Kidney (tissue), 2 donors: ENCODE measurements around the gene LDLRAD1. TPM values are rescaled to one million over a fixed set of nuclear protein-coding genes. Genes with fewer than 3 reads are reported as not detected.

ENCODE experiments used
- microRNA-seq: library from miRNA; unstranded; fragments of <30 nt; microRNA quantifications from one replicate; pipeline ENCODE4 v1.2.0, GENCODE V29; 2020
- polyA plus RNA-seq: library from polyadenylated mRNA; stranded (reverse); fragments of 350-450 nt; fragmentation: Illumina TruSeq; extraction: RNeasy Lipid Tissue Mini Kit (QIAGEN cat#74804); gene quantifications from one replicate; pipeline ENCODE4 v1.2.3, GENCODE V29; 2014; ENCODE audit warnings: low read depth, low replicate concordance; ENCODE audit not compliant: insufficient read depth
- total RNA-seq: library from RNA; stranded (reverse); fragmentation: NEBNext Ultra II Directional; extraction: Animal tissue kit (Norgen Biotek cat#: 25700); gene quantifications from one replicate; pipeline ENCODE4 v1.2.1, GENCODE V29; 2021
- donor health status: DM: yes; HTN: yes; CAD: no.

The LDLRAD1 gene
- total and polyA plus RNA-seq, 2 donors from 2014 or later, result not detected

Small RNA genes within 50 kb of the gene (microRNA-seq; reads per million reads assigned to microRNA genes)
- gene MIR4781, result 1.7 reads per million

Other genes starting within 250 kb of the LDLRAD1 start
- gene NDC1, start 179.9 kb downstream of the LDLRAD1 start, total RNA-seq, result 8.5 TPM
- 5.6 TPM for gene NDC1, start 179.9 kb downstream of the LDLRAD1 start, polyA plus RNA-seq
- gene YIPF1, start 128.4 kb downstream of the LDLRAD1 start, total RNA-seq, result 33.3 TPM
- gene YIPF1, start 128.4 kb downstream of the LDLRAD1 start, polyA plus RNA-seq, result 49.4 TPM
- gene DIO1, start 124.0 kb downstream of the LDLRAD1 start, total RNA-seq, result 2.9 TPM
- gene DIO1, start 124.0 kb downstream of the LDLRAD1 start, polyA plus RNA-seq, result 40.6 TPM
- gene IFT25, start 72.5 kb downstream of the LDLRAD1 start, total RNA-seq, result 29.9 TPM
- 36.7 TPM for gene IFT25, start 72.5 kb downstream of the LDLRAD1 start, polyA plus RNA-seq
- 23.8 TPM for gene LRRC42, start 71.8 kb downstream of the LDLRAD1 start, total RNA-seq
- 25.6 TPM for gene LRRC42, start 71.8 kb downstream of the LDLRAD1 start, polyA plus RNA-seq
- gene TMEM59, start 35.0 kb upstream of the LDLRAD1 start, total RNA-seq, result 475 TPM
- gene TMEM59, start 35.0 kb upstream of the LDLRAD1 start, polyA plus RNA-seq, result 521 TPM
- 5.1 TPM for gene TCEANC2, start 35.4 kb upstream of the LDLRAD1 start, total RNA-seq
- 3.1 TPM for gene TCEANC2, start 35.4 kb upstream of the LDLRAD1 start, polyA plus RNA-seq
- 0.54 TPM for gene CDCP2, start 134.8 kb upstream of the LDLRAD1 start, total RNA-seq
- gene CDCP2, start 134.8 kb upstream of the LDLRAD1 start, polyA plus RNA-seq, result not detected
- 8.1 TPM for gene CYB5RL, start 181.8 kb upstream of the LDLRAD1 start, total RNA-seq
- 3.9 TPM for gene CYB5RL, start 181.8 kb upstream of the LDLRAD1 start, polyA plus RNA-seq
- gene MRPL37, start 182.0 kb upstream of the LDLRAD1 start, total RNA-seq, result 47.4 TPM
- 114 TPM for gene MRPL37, start 182.0 kb upstream of the LDLRAD1 start, polyA plus RNA-seq